GM19438 (cell line): ENCODE measurements around the gene LRRC18.

Source experiments
- ATAC-seq: cut with Tn5 transposase; IDR thresholded peaks from one replicate; pipeline ENCODE4 v1.9.1; 2021; ENCODE audit warnings: low read depth; ENCODE audit not compliant: unreplicated experiment

Gene LRRC18

DNA sequence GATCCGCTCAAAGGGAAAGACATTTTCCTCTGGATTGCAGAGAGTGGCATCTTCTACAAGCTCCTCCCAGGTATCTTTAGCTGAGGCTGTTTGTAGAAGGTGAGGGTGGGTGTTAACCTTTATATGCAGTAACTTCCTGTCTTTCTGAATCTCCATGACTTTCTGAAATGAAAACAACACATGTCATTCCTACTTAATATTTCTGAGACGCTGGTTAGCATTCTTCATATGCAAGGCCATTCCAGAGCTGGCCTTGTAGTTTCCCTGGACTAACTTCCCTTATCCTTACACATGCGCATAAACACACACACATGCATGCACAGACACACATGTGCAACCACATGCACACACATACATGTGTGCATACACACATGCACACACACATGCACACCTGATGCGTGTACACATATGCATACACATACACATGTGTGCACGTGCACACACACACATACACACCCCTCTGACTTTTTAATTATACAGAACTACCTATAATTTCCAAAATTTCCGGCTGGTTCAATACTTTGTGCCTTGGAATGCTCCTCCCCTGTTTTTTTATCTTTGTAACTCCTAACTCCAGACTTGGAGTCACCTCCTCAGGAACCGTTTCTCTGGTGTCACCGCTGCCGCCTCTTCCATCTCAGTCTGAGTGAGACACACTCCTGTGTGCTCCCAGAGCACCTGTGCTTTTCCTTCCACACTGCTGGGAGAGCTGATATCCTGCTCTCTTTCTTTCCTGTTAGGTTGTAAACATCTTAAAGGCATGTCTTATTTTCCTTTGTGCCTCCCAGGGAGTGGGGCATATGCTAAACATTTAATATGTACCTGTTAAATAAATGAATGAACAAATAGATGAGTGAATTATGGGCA, 55.2 kb downstream of the LRRC18 start:
- ATAC-seq, result no peak

- ATAC-seq, result no peak
These were observed 55.9 kb downstream of the LRRC18 start for GRCh38 chr10:48883701-48884100.

GRCh38 chr10:48882881-48883280, 56.8 kb downstream of the LRRC18 start:
- ATAC-seq, result no peak

- ATAC-seq, result no peak
These were observed 57.7 kb downstream of the LRRC18 start for GRCh38 chr10:48881937-48882336.

GRCh38 chr10:48880016-48880705, 59.5 kb downstream of the LRRC18 start:
- ATAC-seq, result no peak

GRCh38 chr10:48879451-48879850, 60.2 kb downstream of the LRRC18 start:
- no peak for ATAC-seq

DNA sequence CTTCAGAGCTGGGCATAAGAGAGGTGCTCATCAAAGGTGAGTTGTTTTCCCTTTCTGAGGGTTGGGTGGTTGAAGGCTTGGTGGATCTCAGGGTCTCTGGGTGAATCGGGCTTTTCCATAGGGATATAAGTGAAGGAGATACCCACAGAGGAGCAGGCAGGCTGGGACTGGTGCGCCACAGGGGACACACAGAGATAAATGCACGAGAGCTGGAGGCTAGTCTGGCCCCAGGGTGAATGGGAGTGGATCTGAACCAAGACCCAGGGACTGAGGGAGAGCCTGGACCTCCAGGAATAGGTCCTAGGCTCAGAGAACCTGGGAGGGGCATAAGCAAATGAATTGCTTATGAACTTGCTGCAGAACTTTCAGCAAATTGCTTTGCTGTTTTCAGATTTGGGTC, 61.5 kb downstream of the LRRC18 start:
- no peak for ATAC-seq

- ATAC-seq, result no peak
These were observed 67.4 kb downstream of the LRRC18 start for GRCh38 chr10:48872234-48872633.
